ENCODE measurements around the gene TEX44.

- TF ChIP-seq CTCF (IDR thresholded peaks at IDR 0.05; ENCODE audit: insufficient read depth, low read length): no peak
- no peak for TF ChIP-seq POLR2AphosphoS5 (IDR thresholded peaks at IDR 0.05; ENCODE audit: low read depth)
- TF ChIP-seq REST (IDR thresholded peaks at IDR 0.05; ENCODE audit: insufficient replicate concordance, low read depth): no peak
- TF ChIP-seq GABPA (IDR thresholded peaks at IDR 0.05; ENCODE audit: low read depth): no peak
Observed at GRCh38 chr2:231627384-231628120, 34.9 kb downstream of the TEX44 start.

Measured in HL-60 (cell line).